H1 (cell line): ENCODE measurements around the gene KCNS3. TPM values are rescaled to one million over a fixed set of nuclear protein-coding genes. Genes with fewer than 3 reads are reported as not detected.

Experiments used
- CTCF ChIA-PET: fragments of 300-600 bp; sonication (Branson Sonifier 250); formaldehyde crosslinking; loops from one replicate; lab custom pipeline; 2021; ENCODE audit not compliant: partially characterized antibody; lab: Charles Lee
- POLR2A ChIA-PET: fragments of 300-600 bp; sonication (Branson Sonifier 250); formaldehyde crosslinking; loops from one replicate; lab custom pipeline; 2021; ENCODE audit warnings: inconsistent platforms; ENCODE audit not compliant: partially characterized antibody; lab: Charles Lee
- DNase-seq, 2 experiments: peaks; one replicate each; pipeline versions ENCODE4 v3.0.0 to v3.0.0-alpha.2; 2010 to 2022; ENCODE audit warnings: low spot score in 2 of 2, low read depth in 1 of 2, mixed read lengths in 1 of 2
- FAIRE-seq: peaks from 2 replicates; lab custom pipeline; 2011; peaks lifted over from hg19 to GRCh38; lab: Jason Lieb, UNC
- H2AFZ ChIP-seq: 2 replicates; pipeline ENCODE4 v1.8.1; 2012; ENCODE audit warnings: low read length, inconsistent platforms
- H2AK5ac ChIP-seq: 2 replicates; pipeline ENCODE4 v1.6.1; 2013; ENCODE audit warnings: low read depth, low read length
- H2BK120ac ChIP-seq: replicated peaks from 2 replicates; pipeline ENCODE3; 2013; ENCODE audit warnings: low read depth, low read length, inconsistent platforms
- H2BK12ac ChIP-seq: 2 replicates; pipeline ENCODE4 v1.6.1; 2013; ENCODE audit warnings: low read depth, low read length
- H2BK15ac ChIP-seq: 2 replicates; pipeline ENCODE4 v1.6.1; 2013; ENCODE audit warnings: low read length
- H2BK20ac ChIP-seq: 2 replicates; pipeline ENCODE4 v1.6.1; 2013; ENCODE audit warnings: low read length
- H2BK5ac ChIP-seq: 2 replicates; pipeline ENCODE4 v1.6.1; 2013; ENCODE audit warnings: low read depth, low read length
- H3K14ac ChIP-seq: 2 replicates; pipeline ENCODE4 v1.6.1; 2013; ENCODE audit warnings: inconsistent platforms; ENCODE audit not compliant: insufficient read length
- H3K18ac ChIP-seq: 2 replicates; pipeline ENCODE4 v1.6.1; 2013; ENCODE audit warnings: low read length; ENCODE audit errors: extremely low read depth
- H3K23ac ChIP-seq: 2 replicates; pipeline ENCODE4 v1.6.1; 2013; ENCODE audit warnings: inconsistent platforms; ENCODE audit not compliant: insufficient read length
- H3K23me2 ChIP-seq: 2 replicates; pipeline ENCODE4 v1.6.1; 2013; ENCODE audit warnings: low read depth, low read length
- H3K27ac ChIP-seq: 2 replicates; pipeline ENCODE4 v1.6.1; 2011; ENCODE audit warnings: low read depth, low read length, inconsistent platforms
- H3K27me3 ChIP-seq, 4 experiments: replicated peaks in 1 of 4; 1 replicate in 1 of 4; 2 replicates in 3 of 4; pipeline versions ENCODE4 v1.6.1 to v1.8.1; 2011 to 2013; ENCODE audit warnings: low read length in 3 of 4, mild to moderate bottlenecking in 3 of 4, inconsistent platforms in 2 of 4, mixed read lengths in 2 of 4, moderate library complexity in 1 of 4; ENCODE audit not compliant: control insufficient read depth in 3 of 4, insufficient read depth in 3 of 4; ENCODE audit errors: extremely low read depth in 1 of 4
- H3K36me3 ChIP-seq, 4 experiments: 2 replicates each; pipeline versions ENCODE4 v1.6.1 to v1.8.1; 2011 to 2013; ENCODE audit warnings: mild to moderate bottlenecking in 4 of 4, low read length in 3 of 4, moderate library complexity in 2 of 4, control low read depth in 1 of 4, inconsistent platforms in 1 of 4; ENCODE audit not compliant: insufficient read depth in 4 of 4, control insufficient read depth in 2 of 4
- H3K4ac ChIP-seq: replicated peaks from 2 replicates; pipeline ENCODE3; 2013; ENCODE audit warnings: low read length, low read depth, mixed read lengths, inconsistent platforms; ENCODE audit not compliant: insufficient read length
- H3K4me1 ChIP-seq, 4 experiments: replicated peaks in 1 of 4; 1 replicate in 1 of 4; 2 replicates in 3 of 4; pipeline versions ENCODE4 v1.6.1 to v1.8.1; 2011 to 2013; ENCODE audit warnings: low read length in 3 of 4, inconsistent platforms in 2 of 4, mixed read lengths in 1 of 4; ENCODE audit not compliant: insufficient read depth in 4 of 4, control insufficient read depth in 3 of 4
- H3K4me2 ChIP-seq, 2 experiments: 2 replicates each; pipeline versions ENCODE4 v1.6.1 to v1.8.1; 2011 to 2013; ENCODE audit warnings: low read depth in 2 of 2, low read length in 2 of 2, control low read depth in 1 of 2, inconsistent platforms in 1 of 2, mild to moderate bottlenecking in 1 of 2; ENCODE audit not compliant: insufficient read depth in 1 of 2
- H3K4me3 ChIP-seq, 4 experiments: fragments of 200-600, 300-600 bp in 1 of 4; sonication (generic), shearing (Covaris generic), sonication (Bioruptor Twin) in 1 of 4; 2 replicates each; pipeline versions ENCODE4 v1.5.1 to v1.8.1; 2011 to 2016; ENCODE audit warnings: low read length in 4 of 4, low read depth in 3 of 4, control low read depth in 2 of 4, inconsistent platforms in 2 of 4, mild to moderate bottlenecking in 2 of 4, mixed read lengths in 1 of 4, moderate library complexity in 1 of 4; ENCODE audit not compliant: insufficient read depth in 2 of 4; ENCODE audit errors: extremely low read depth in 1 of 4
- H3K56ac ChIP-seq: replicated peaks from 2 replicates; pipeline ENCODE3; 2013; ENCODE audit warnings: low read depth, mild to moderate bottlenecking, mixed read lengths, low read length, inconsistent platforms; ENCODE audit not compliant: insufficient read length
- H3K79me1 ChIP-seq: 2 replicates; pipeline ENCODE4 v1.6.1; 2013; ENCODE audit warnings: low read depth, low read length, control low read depth
- H3K79me2 ChIP-seq, 2 experiments: 2 replicates each; pipeline versions ENCODE4 v1.6.1 to v1.8.1; 2012 to 2013; ENCODE audit warnings: low read length in 2 of 2, mild to moderate bottlenecking in 2 of 2, inconsistent platforms in 1 of 2; ENCODE audit not compliant: insufficient read depth in 2 of 2, control insufficient read depth in 1 of 2
- H3K9ac ChIP-seq, 4 experiments: replicated peaks in 1 of 4; 1 replicate in 1 of 4; 2 replicates in 3 of 4; pipeline versions ENCODE4 v1.6.1 to v1.8.1; 2011 to 2013; ENCODE audit warnings: low read depth in 3 of 4, low read length in 3 of 4, control low read depth in 2 of 4, mild to moderate bottlenecking in 2 of 4, moderate library complexity in 2 of 4, inconsistent platforms in 1 of 4; ENCODE audit errors: extremely low read depth in 1 of 4
- H3K9me3 ChIP-seq, 2 experiments: 2 replicates each; pipeline versions ENCODE4 v1.6.1 to v1.8.1; 2012 to 2013; ENCODE audit warnings: mild to moderate bottlenecking in 2 of 2, moderate library complexity in 2 of 2, control low read depth in 1 of 2, inconsistent platforms in 1 of 2, low read depth in 1 of 2, low read length in 1 of 2, mixed read lengths in 1 of 2; ENCODE audit not compliant: insufficient read depth in 2 of 2
- H4K20me1 ChIP-seq, 2 experiments: replicated peaks in 1 of 2; 2 replicates each; pipeline versions ENCODE3 to v1.8.1; 2011 to 2013; ENCODE audit warnings: inconsistent platforms in 2 of 2, low read length in 2 of 2, mild to moderate bottlenecking in 1 of 2; ENCODE audit not compliant: insufficient read depth in 2 of 2, control insufficient read depth in 1 of 2
- H4K5ac ChIP-seq: 2 replicates; pipeline ENCODE4 v1.6.1; 2013; ENCODE audit warnings: low read length, low read depth, mixed read lengths, inconsistent platforms; ENCODE audit not compliant: insufficient read length
- H4K8ac ChIP-seq: 2 replicates; pipeline ENCODE4 v1.8.0; 2013; ENCODE audit warnings: mild to moderate bottlenecking, moderate library complexity, low read length, inconsistent platforms; ENCODE audit not compliant: insufficient read depth; ENCODE audit errors: extremely low read depth
- H4K91ac ChIP-seq: replicated peaks from 2 replicates; pipeline ENCODE3; 2013; ENCODE audit warnings: low read length, mixed read lengths, inconsistent platforms; ENCODE audit not compliant: insufficient read length
- BACH1 ChIP-seq: IDR thresholded peaks from 2 replicates; pipeline ENCODE4 v1.6.1; 2012; ENCODE audit warnings: low read length, improper control_type of control experiment
- BCL11A ChIP-seq, 2 experiments: IDR thresholded peaks; one replicate each; pipeline ENCODE4 v1.6.1; 2011; ENCODE audit warnings: low read depth in 2 of 2, low read length in 2 of 2, mild to moderate bottlenecking in 2 of 2
- EGR1 ChIP-seq: IDR thresholded peaks from 2 replicates; pipeline ENCODE4 v1.6.1; 2011; ENCODE audit warnings: low read depth, low read length, borderline replicate concordance
- GABPA ChIP-seq: IDR thresholded peaks from 2 replicates; pipeline ENCODE4 v1.6.1; 2011; ENCODE audit warnings: mild to moderate bottlenecking, low read length, moderate library complexity, borderline replicate concordance; ENCODE audit not compliant: insufficient read depth
- RBBP5 ChIP-seq: IDR thresholded peaks from 2 replicates; pipeline ENCODE4 v1.7.1; 2012; ENCODE audit warnings: low read depth, mild to moderate bottlenecking, inconsistent platforms, low read length, moderate library complexity, borderline replicate concordance
- WGBS, 2 experiments: shearing (Covaris generic) in 1 of 2; methylation state at CpG; one replicate each; pipeline versions ENCODE4 v1.1.6 to v1.1.7; 2013 to 2015; ENCODE audit warnings: low lambda C conversion rate in 2 of 2, mixed read lengths in 2 of 2, inconsistent platforms in 1 of 2, low coverage in 1 of 2, missing lambda C conversion rate in 1 of 2; ENCODE audit not compliant: insufficient replicate concordance in 2 of 2, insufficient coverage in 1 of 2, insufficient read length in 1 of 2; ENCODE audit errors: extremely low coverage in 1 of 2, missing lambda C conversion rate in 1 of 2; 5-methylcytosine and 5-hydroxymethylcytosine counted together
- polyA plus RNA-seq, 7 experiments: library from polyadenylated mRNA; depleted of rRNA in 3 of 7; stranded (reverse) in 5 of 7; unstranded in 2 of 7; fragments of >200 nt in 5 of 7; fragments of 200-250 nt in 2 of 7; gene quantifications; 1 replicate in 5 of 7; 2 replicates in 1 of 7; 4 replicates in 1 of 7; pipeline versions ENCODE4 v1.2.1 to v1.2.3, GENCODE V29; 2011 to 2013; ENCODE audit warnings: missing spikeins in 2 of 7, mixed read lengths in 2 of 7
- total RNA-seq: library from RNA; stranded (reverse); fragmentation: NEBNext Ultra II Directional; extraction: Animal tissue kit (Norgen Biotek cat#: 25700); gene quantifications from 2 replicates; pipeline ENCODE4 v1.2.1, GENCODE V29; 2021
- TF ChIP-seq, protein P1 (sequence below): IDR thresholded peaks from 2 replicates; pipeline ENCODE4 v1.6.1; 2012; ENCODE audit warnings: inconsistent platforms

KCNS3 gene
- total and polyA plus RNA-seq, 2 of the 8 experiments (the other 6 are each of a cell fraction or from before 2014, with no cell fraction given), result 22.7 to 23.0 TPM

DNA sequence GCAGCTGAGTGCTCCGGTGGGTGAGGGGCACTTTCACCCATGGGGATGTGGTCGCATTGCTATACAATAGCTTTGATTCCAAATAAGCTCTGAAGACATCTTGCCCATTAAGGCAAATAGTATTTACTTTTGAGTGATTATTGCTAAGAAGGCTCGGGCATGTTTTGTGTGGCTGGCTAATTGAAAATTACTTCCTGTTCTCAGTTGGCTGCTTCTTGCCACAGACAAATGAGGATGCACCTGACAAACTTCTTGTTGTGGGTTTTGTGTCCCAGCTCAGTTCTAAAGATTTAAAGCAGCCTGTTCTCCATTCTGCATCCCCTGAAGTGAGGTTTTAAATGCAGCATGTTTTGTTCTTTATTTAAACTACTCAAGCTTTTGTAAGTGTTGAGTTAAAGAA, 88.3 kb downstream of the KCNS3 start:
- ChIA-PET CTCF (interaction anchor here (1.5 kb wide), 1 partner anchor 114 kb away, joined by 5 read pairs; no protein-coding TSS in a partner anchor), POLR2A (no interaction called here)
- no peak overlapping the region for H4K5ac ChIP-seq
- DNase-seq (no peak), FAIRE-seq (no peak)
- H4K8ac ChIP-seq, result no peak overlapping the region
- no peak overlapping the region for H2BK15ac ChIP-seq
- H3K79me2 ChIP-seq, result no peaks in the 10 kb centered on the region
- H3K36me3 ChIP-seq, result no peaks in the 10 kb centered on the region
- peaks cover 2% of the 10 kb centered on the region; the same call in 1 of the 2 replicates for H3K23me2 ChIP-seq
- no peak overlapping the region for H3K23ac ChIP-seq
- H2BK20ac ChIP-seq, result no peak overlapping the region
- no peak overlapping the region for H2BK120ac ChIP-seq
- H3K4me1 ChIP-seq, result no peaks in the 10 kb centered on the region
- no peaks in the 10 kb centered on the region for H3K79me1 ChIP-seq
- no peak overlapping the region for H3K56ac ChIP-seq
- no peak overlapping the region for H2BK12ac ChIP-seq
- H2AK5ac ChIP-seq, result no peak overlapping the region
- no peaks in the 10 kb centered on the region for H3K9me3 ChIP-seq
- WGBS, 2 experiments, result 91% methylated on average over 3 of the region's 3 CpGs; no CpG with 5 or more reads in 1 of the 2 experiments
- H3K4ac ChIP-seq, result no peak overlapping the region
- no peaks in the 10 kb centered on the region for H3K27me3 ChIP-seq
- H3K4me3 ChIP-seq, result no peak overlapping the region
- no peaks in the 10 kb centered on the region for H4K20me1 ChIP-seq
- no peak overlapping the region for H3K9ac ChIP-seq
- no peak overlapping the region for H4K91ac ChIP-seq
- TF ChIP-seq BCL11A (IDR thresholded peaks at IDR 0.05; ENCODE audit: low read depth in 2 of 2, low read length in 2 of 2), result no peak
- no peak for TF ChIP-seq BACH1
- no peak for TF ChIP-seq EGR1
- TF ChIP-seq, protein P1, sequence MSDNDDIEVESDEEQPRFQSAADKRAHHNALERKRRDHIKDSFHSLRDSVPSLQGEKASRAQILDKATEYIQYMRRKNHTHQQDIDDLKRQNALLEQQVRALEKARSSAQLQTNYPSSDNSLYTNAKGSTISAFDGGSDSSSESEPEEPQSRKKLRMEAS, result no peak
- TF ChIP-seq GABPA, result no peak
- TF ChIP-seq RBBP5, result no peak
- H3K18ac ChIP-seq, result no peak overlapping the region
- no peak overlapping the region for H3K4me2 ChIP-seq
- 0 out of 2 replicates have a peak overlapping the region, but pooled peaks have one; percentile 13 for H2AFZ ChIP-seq
- H3K14ac ChIP-seq, result no peak overlapping the region
- no peak overlapping the region for H2BK5ac ChIP-seq
- no peak overlapping the region for H3K27ac ChIP-seq
